GM19099 (cell line): ENCODE data around the gene KCTD13.

Experiments used
- POLR2A ChIP-seq: IDR thresholded peaks from 3 replicates; pipeline ENCODE4 v1.6.1; 2011; ENCODE audit warnings: low read depth; ENCODE audit not compliant: insufficient read length; ENCODE audit errors: extremely low read depth

The KCTD13 gene

DNA sequence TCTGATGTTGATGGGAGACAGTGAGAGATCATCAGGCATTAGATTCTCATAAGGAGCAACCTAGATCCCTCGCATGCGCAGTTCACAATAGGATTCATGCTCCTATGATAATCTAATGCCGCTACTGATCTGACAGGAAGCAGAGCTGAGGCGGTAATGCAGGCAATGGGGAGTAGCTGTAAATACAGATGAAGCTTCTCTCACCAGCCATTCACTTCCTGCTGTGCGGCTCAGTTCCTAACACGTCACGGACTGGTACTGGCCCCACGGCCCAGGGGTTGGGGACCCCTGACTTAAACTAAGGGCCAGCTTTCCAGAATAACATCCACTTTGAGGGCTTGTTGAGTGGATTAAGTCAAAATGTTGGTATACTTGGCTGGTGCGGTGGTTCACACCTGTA lies 33.3 kb upstream of the KCTD13 start:
- no peak for TF ChIP-seq POLR2A

GRCh38 chr16:29958756-29959155 lies 32.7 kb upstream of the KCTD13 start:
- no peak for TF ChIP-seq POLR2A

DNA sequence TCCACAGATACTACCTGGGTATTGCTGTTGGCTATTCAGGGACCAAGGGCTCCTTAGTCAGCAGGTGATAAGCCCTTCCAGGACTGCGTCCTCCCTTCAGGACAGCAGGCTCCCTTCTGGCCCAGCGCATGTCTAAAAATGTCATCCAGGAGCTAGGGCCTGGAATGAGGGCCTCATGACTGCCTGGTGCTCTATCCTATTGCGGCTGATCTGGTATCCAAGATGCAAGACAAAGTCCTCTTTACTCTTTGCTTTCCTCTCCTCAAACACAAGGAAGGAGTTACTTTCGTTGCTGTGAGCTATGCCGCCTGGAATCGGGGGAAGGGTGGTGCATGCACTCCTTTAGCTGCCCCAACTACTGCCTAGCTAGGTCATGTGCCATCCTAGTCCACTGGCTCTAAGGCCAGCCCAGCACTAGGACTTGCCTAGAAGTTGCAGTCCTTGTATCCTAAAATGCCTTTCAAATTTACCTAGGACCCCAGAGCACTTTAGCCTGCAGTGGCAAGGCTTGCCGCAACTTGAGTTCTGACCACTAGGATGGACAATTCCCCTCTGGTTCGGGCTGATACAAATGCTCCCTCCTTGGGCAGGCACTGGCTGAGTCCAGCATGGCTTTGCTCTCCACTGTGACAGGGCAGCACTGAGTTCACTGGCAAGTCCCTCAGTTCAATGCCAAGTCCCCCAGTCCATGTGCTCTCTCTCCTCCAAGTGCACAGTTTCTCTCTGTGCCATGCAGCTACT lies 25.8 kb upstream of the KCTD13 start:
- no peak for TF ChIP-seq POLR2A

GRCh38 chr16:29950806-29951461 lies 24.9 kb upstream of the KCTD13 start:
- TF ChIP-seq POLR2A: no peak

DNA sequence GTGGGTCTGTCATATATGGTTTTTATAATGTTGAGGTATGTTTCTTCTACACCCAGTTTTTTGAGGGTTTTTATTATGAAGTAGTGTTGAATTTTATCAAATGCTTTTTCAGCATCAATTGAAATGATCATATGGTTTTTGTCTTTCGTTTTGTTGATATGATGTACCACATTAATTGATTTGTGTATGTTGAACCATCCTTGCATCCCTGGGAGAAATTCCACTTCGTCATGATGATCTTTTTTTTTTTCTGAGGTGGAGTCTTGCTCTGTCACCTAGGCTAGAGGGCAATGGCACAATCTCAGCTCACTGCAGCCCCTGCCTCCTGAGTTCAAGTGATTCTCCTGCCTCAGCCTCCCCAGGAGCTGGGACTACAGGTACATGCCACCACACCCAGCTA lies 21.9 kb upstream of the KCTD13 start:
- no peak for TF ChIP-seq POLR2A

GRCh38 chr16:29943846-29944799 lies 18.1 kb upstream of the KCTD13 start:
- TF ChIP-seq POLR2A: no peak

DNA sequence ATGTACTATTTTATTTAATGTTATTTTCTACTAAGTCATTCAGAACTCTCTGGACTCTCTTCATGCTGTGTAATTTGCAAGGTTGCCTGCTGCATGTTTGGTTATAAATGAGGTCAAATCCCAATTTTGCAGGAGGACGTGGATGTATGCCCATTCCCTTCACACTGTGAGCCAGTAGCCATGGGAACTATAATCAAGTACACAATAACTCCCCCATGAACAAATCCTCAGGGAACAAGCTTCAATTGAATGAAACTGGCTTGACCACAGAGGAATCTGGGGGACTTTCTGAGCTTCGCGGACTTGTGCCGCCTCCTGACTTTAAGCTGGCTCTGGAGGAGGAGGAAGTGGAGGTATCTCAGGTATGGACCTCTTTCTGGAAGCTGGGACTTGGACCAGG lies 14.6 kb upstream of the KCTD13 start:
- no peak for TF ChIP-seq POLR2A

- TF ChIP-seq POLR2A: no peak
Measured at GRCh38 chr16:29927070-29927905, 1.3 kb upstream of the KCTD13 start.

DNA sequence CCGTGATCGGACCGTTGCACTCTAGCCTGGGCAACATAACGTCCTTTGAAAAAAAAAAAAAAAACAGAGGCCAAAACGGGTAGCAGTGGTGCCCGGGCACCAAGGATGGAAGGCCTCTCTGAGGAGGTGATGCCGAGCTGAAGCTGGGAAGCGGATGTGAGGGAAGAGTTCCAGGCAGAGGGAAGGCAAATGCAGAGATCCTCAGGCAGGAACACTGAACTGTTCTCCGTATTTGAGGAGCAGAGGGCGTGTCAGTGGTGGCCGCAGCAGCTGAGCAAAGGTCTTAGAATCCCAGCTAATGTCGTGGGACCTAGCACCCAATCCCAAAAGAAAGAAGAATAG lies 656 bp upstream of the KCTD13 start:
- TF ChIP-seq POLR2A: no peak

GRCh38 chr16:29925105-29925756 lies 795 bp downstream of the KCTD13 start:
- TF ChIP-seq POLR2A: no peak

DNA sequence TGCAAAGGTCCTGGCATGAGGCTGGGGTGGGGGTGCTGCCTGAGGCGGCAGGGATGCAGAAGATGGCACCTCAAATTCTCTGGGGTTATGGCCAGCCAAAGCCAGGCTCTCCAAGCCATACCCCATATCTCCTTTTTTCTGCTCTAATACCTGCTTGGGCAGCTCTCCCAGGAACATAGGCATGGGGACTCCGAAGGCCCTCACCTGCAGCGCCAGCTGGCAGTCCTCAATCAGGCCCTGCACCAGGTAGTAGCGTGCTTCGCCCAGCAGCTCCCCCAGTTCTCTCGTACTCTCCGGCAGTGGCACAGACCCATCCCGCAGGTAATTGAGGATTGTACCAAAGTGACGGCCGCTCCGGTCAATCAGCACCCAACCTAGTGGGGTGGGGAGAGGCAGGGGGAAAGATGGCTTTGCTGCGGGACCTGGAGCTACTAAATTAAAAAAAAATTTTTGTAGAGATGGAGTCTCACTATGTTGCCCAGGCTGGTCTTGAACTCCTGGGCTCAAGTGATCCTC lies 3.0 kb downstream of the KCTD13 start:
- no peak for TF ChIP-seq POLR2A

DNA sequence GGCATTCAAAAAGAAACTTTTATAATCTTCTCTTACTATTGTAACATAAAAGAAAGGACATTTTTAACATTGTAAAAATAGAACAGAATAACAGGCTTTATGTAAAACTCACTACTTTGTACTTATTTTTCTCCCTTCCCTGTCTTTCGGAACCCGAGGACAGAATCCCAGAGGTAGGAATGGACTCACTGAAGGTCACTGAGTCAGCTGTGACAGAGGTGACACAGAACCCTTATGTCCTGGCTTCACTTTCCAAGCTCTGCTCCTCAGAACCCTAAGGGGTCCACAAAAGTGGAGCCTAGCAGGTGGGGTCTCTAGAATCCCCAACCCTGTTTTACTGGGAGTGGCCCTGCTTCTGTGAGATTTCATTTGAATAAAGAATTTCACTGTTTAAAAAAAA lies 3.7 kb downstream of the KCTD13 start:
- no peak for TF ChIP-seq POLR2A

DNA sequence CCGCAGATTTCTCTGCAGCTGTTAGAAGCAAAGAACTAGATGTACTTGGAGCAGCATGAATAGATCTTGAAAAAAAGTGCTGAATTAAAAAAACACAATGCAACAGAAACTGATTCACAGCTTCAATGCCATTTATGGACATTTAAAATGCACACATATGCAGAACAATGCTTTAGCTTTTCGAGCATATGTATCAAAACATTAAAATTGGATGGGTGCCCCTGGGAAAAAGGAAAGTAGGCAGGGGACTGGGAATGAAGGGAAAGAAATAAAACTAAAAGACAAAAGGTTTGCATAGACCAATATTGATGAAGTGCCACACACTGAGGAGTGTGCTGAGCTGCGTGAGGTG lies 5.0 kb downstream of the KCTD13 start:
- TF ChIP-seq POLR2A: no peak

DNA sequence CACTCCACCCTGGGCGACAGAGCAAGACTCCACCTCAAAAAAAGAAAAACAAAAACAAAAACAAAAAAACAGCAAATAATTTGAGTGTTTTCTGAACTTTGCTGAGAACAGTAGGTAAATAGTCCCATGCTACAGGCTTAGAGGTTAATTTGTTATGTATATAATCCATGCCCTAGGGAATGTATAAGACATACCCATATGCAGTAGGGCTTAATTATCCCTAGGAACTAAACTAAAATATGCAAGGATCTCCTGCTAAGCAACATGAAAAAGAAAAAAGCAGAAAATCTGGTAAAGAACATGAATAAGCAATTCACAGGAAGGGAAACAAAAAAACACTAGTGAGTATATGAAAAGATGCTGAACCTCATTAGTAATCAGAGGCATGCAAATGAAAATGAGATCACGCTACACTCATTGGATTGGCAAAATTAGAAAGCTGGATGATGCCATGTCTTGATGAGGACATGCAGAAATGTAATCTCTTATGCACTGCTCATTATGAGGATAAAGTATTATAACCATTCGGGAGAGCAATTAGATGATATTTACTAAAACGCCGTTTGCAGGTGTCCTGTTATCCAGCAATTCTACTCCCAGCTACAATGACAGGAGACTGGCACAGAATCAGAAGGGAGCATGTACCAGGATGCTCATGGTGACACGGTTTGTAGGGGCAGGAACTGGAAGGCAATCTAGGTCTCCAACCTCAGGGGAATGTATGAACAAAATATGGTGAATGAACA lies 5.6 kb downstream of the KCTD13 start:
- TF ChIP-seq POLR2A: no peak

DNA sequence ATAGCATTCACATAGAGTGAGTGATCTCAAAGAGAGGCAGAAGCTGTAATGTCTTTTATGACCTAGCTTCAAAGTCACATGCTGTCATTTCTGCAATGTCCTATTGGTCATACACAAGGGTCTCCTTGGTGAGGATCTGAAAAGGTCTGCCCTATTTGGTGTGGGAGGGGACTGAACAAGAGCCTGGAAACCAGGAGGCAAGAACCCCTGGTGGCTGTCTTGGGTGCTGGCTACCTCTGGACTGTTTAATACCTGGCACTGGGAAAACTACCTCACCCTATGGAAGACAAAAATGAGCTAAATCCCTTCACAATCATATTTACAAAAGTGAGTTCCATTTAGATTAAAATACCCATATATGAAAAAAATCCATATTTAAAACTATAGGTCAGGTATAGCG lies 9.0 kb downstream of the KCTD13 start:
- no peak for TF ChIP-seq POLR2A
